ENCODE measurements around the gene EYA2. TPM values are rescaled to one million over a fixed set of nuclear protein-coding genes. Genes with fewer than 3 reads are reported as not detected.

The EYA2 gene
- total RNA-seq, 4 donors from 2014 or later = 9.7 to 22.1 (median 14.3) TPM

- TF ChIP-seq CTCF (IDR thresholded peaks at IDR 0.05) = no peak
- no peak for TF ChIP-seq POLR2A (IDR thresholded peaks at IDR 0.05)
- peaks cover 0 to 4% (median 0%) of the 10 kb centered on the region in 3 donors for H3K9me3 ChIP-seq
- H3K27ac ChIP-seq = peak overlapping the region; percentile 21 to 59 (median 38)
- H3K27me3 ChIP-seq = no peaks in the 10 kb centered on the region
- H3K4me1 ChIP-seq = peaks cover 7 to 33% (median 9%) of the 10 kb centered on the region in 3 donors
- intact Hi-C loops (cut with DNase I) = no loop called here
- H3K4me3 ChIP-seq = no peak overlapping the region
- peaks cover 0 to 46% (median 3%) of the 10 kb centered on the region in 3 donors for H3K36me3 ChIP-seq
- no peak for DNase-seq
- WGBS, 2 donors = 40 to 50% methylated on average over 12 of the region's 14 CpGs
Observed at GRCh38 chr20:47007826-47008655, 113.4 kb downstream of the EYA2 start.

- 47 to 54% methylated on average over 7 of the region's 7 CpGs for WGBS, 2 donors
Observed at GRCh38 chr20:47008842-47009518, 114.3 kb downstream of the EYA2 start.

GRCh38 chr20:47009784-47010183 is 115.1 kb downstream of the EYA2 start:
- intact Hi-C loops (cut with DNase I) = no loop called here
- DNase-seq = no peak
- Histone ChIP-seq H3K27me3 (no peaks in the 10 kb centered on the region), H3K9me3 (no peaks in the 10 kb centered on the region), H3K4me1 (peaks cover 7 to 33% (median 9%) of the 10 kb centered on the region in 3 donors), H3K4me3 (no peak overlapping the region), H3K27ac (peak overlapping the region in 1 of 4 donors; percentile 59), H3K36me3 (peaks cover 0 to 29% (median 3%) of the 10 kb centered on the region in 3 donors)
- TF ChIP-seq POLR2A (IDR thresholded peaks at IDR 0.05) (no peak), CTCF (IDR thresholded peaks at IDR 0.05) (no peak)

More at GRCh38 chr20:47008842-47009518, 114.3 kb downstream of the EYA2 start:
- peaks cover 0 to 37% (median 3%) of the 10 kb centered on the region in 3 donors for H3K36me3 ChIP-seq
- peaks cover 7 to 33% (median 9%) of the 10 kb centered on the region in 3 donors for H3K4me1 ChIP-seq
- H3K4me3 ChIP-seq = no peak overlapping the region
- intact Hi-C loops (cut with DNase I) = no loop called here
- TF ChIP-seq CTCF (IDR thresholded peaks at IDR 0.05) = no peak
- no peak for TF ChIP-seq POLR2A (IDR thresholded peaks at IDR 0.05)
- no peaks in the 10 kb centered on the region for H3K27me3 ChIP-seq
- DNase-seq = no peak
- H3K9me3 ChIP-seq = peaks cover 0 to 3% (median 0%) of the 10 kb centered on the region in 3 donors
- H3K27ac ChIP-seq = peak overlapping the region; percentile 21 to 59 (median 41)

GRCh38 chr20:47011984-47012383 is 117.3 kb downstream of the EYA2 start:
- WGBS, 2 donors = 65 to 75% methylated on average over 5 of the region's 5 CpGs
- intact Hi-C loops (cut with DNase I) = no loop called here
- no peak for TF ChIP-seq POLR2A (IDR thresholded peaks at IDR 0.05)
- TF ChIP-seq CTCF (IDR thresholded peaks at IDR 0.05) = no peak

GRCh38 chr20:47013606-47014005 is 119.0 kb downstream of the EYA2 start:
- Histone ChIP-seq H3K36me3 (peaks cover 0 to 36% (median 0%) of the 10 kb centered on the region in 3 donors), H3K9me3 (no peaks in the 10 kb centered on the region), H3K27me3 (no peaks in the 10 kb centered on the region), H3K4me1 (peaks cover under 1 to 18% (median 1%) of the 10 kb centered on the region in 3 donors), H3K4me3 (no peak overlapping the region), H3K27ac (no peak overlapping the region)
- no peak for DNase-seq
- intact Hi-C loops (cut with DNase I) = no loop called here
- 88% methylated on average over 8 of the region's 8 CpGs for WGBS, 2 donors
- TF ChIP-seq CTCF (IDR thresholded peaks at IDR 0.05) = no peak
- TF ChIP-seq POLR2A (IDR thresholded peaks at IDR 0.05) = no peak

More at GRCh38 chr20:47011984-47012383, 117.3 kb downstream of the EYA2 start:
- Histone ChIP-seq H3K9me3 (no peaks in the 10 kb centered on the region), H3K36me3 (peaks cover 0 to 29% (median 0%) of the 10 kb centered on the region in 3 donors), H3K27ac (peak overlapping the region in 1 of 4 donors; percentile 17), H3K27me3 (no peaks in the 10 kb centered on the region), H3K4me3 (no peak overlapping the region), H3K4me1 (peaks cover 7 to 33% (median 9%) of the 10 kb centered on the region in 3 donors)
- no peak for DNase-seq
